Activated CD8-positive, alpha-beta memory T cell treated with anti-CD3 and anti-CD28 coated beads, Interleukin-2, amount 10 ng/mL, durations not matched to agents 7 days and 5 days (primary cell): ENCODE measurements around the gene MFF. TPM values are rescaled to one million over a fixed set of nuclear protein-coding genes. Genes with fewer than 3 reads are reported as not detected.

ENCODE experiments used
- total RNA-seq, 2 experiments: library from RNA; stranded (reverse); gene quantifications; one replicate each; pipeline ENCODE4 v1.2.3, GENCODE V29; 2021

Gene MFF
- total RNA-seq, 2 experiments from 2014 or later = 63.7 to 70.6 TPM

Other genes starting within 250 kb of the MFF start
- gene COL4A4, start 161.0 kb upstream of the MFF start, total RNA-seq = not detected
- gene COL4A3, start 160.6 kb upstream of the MFF start, total RNA-seq = not detected
- not detected for gene TM4SF20, start 54.1 kb downstream of the MFF start, total RNA-seq
- not detected for gene SCYGR1, start 62.7 kb downstream of the MFF start, total RNA-seq
- 10 to 100 TPM; 56.4 to 94.9 TPM for gene AGFG1, start 146.9 kb downstream of the MFF start, total RNA-seq